Measurements from ENCODE around the gene RNMT.

GRCh38 chr18:13726972-13727331 is 479 bp downstream of the RNMT start:
- TF ChIP-seq, protein P1, sequence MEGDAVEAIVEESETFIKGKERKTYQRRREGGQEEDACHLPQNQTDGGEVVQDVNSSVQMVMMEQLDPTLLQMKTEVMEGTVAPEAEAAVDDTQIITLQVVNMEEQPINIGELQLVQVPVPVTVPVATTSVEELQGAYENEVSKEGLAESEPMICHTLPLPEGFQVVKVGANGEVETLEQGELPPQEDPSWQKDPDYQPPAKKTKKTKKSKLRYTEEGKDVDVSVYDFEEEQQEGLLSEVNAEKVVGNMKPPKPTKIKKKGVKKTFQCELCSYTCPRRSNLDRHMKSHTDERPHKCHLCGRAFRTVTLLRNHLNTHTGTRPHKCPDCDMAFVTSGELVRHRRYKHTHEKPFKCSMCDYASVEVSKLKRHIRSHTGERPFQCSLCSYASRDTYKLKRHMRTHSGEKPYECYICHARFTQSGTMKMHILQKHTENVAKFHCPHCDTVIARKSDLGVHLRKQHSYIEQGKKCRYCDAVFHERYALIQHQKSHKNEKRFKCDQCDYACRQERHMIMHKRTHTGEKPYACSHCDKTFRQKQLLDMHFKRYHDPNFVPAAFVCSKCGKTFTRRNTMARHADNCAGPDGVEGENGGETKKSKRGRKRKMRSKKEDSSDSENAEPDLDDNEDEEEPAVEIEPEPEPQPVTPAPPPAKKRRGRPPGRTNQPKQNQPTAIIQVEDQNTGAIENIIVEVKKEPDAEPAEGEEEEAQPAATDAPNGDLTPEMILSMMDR (conservative IDR thresholded peaks at IDR 0.05) = no peak
- TF ChIP-seq EZH2 (IDR thresholded peaks at IDR 0.05; ENCODE audit: low read depth) = no peak
